HPDE6-E6E7 (cell line): Measurements from ENCODE around the gene BSN.
"Not testable (repeated sequence)": the region's sequence is repeated elsewhere in the genome, so short reads cannot be mapped to it uniquely, and the experiment has no call there.

Experiments
- DNase-seq: peaks from one replicate; pipeline ENCODE4 v3.0.0; 2011; ENCODE audit warnings: missing footprints; ENCODE audit errors: extremely low spot score

Gene BSN

GRCh38 chr3:49673715-49674496 is 119.6 kb downstream of the BSN start, which contains the start of gene APEH:
Gene APEH (plus strand): TSS chr3:49674351. CDS start chr3:49674402, 51 bp downstream.
- peak; percentile 69 for DNase-seq

GRCh38 chr3:49674497-49674983 is 120.3 kb downstream of the BSN start:
- no peak for DNase-seq

DNA sequence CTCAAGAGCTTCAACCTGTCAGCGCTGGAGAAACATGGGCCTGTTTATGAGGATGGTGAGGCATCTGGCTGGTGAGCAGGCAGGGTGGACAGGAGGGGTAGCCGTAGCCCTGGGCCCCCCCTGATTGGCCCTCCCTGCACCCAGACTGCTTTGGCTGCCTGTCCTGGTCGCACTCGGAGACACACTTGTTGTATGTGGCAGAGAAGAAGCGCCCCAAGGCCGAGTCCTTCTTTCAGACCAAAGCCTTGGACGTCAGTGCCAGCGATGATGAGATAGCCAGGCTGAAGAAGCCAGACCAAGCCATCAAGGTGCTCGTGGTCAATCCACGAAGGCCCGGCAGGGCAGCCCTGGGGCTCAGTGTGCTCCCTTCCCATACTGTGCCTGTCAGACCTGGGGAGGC is 121.6 kb downstream of the BSN start:
- no peak for DNase-seq

DNA sequence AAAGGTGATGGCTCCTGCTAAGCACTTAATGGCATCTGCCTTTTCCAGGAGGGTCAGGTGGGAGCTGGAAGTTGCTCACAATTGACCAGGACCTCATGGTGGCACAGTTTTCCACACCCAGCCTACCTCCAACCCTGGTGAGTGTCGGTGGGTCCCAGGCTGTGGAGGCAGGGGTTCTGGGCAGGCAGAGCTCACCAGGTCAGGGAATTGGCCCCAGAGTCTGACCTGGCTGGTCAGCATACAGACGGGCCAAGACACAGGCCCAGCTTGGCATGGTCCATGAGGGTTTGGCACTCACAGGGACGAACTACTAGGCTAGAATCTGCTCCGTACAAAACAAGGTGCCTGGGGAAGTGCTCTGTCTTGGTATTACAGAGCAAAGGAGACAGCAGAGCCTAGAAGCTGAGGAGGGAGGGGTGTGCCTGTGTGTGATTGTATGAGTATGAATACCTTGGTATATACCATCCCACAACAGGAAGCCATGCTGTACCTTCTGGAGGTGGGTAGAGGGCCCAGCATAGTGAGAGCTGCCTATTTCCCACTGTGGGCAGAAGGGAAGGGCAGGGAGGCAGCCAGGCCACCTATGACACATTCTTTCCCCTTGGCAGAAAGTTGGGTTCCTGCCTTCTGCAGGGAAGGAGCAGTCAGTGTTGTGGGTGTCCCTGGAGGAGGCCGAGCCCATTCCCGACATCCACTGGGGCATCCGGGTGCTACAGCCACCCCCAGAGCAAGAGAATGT is 126.4 kb downstream of the BSN start:
- DNase-seq, result no peak

DNA sequence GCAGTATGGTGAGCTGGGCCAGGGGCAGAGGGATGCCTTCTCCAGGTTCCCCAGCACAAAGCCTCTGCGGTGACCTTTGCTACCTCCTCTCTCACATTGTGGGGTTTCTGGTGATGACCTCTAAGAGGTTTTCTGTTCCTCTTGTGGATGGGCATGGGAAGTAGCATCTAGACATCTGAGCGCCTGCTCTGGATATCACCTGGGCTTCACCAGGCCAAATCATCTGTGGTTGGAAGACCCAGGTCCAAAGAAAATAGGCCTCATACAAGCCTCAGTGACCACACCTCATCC is 126.9 kb downstream of the BSN start:
- no peak for DNase-seq

DNA sequence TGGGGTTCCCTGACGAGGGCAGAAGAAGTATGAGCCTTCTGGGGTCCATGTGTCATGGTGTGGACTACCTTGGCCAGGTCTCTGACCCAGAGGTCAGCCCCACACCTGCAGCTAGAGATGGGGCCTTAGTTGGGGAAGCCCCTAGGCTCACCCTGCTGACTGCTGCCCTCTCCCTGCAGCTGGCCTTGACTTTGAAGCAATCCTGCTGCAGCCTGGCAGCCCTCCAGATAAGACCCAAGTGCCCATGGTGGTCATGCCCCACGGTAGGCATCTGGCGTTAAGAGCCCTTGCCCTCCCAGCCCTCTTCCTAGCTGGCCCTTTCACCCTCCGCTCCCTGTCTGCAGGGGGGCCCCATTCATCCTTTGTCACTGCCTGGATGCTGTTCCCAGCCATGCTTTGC is 127.3 kb downstream of the BSN start:
- DNase-seq, result no peak

DNA sequence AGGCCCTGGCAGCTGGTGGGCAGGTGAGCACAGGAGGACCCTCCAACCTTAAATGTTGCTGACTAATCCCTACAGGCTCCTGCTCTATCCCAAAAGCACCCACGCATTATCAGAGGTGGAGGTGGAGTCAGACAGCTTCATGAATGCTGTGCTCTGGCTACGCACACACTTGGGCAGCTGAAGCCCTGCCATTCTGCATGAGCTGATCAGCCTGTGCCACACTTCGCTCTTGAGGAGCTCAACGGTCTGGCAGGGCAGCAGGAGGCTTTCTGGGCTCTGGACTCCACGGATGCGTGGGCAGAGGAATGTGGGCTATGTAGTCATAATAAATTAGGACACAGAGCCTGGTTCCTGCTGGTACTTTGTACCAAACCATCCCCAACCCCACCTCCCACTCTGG is 128.9 kb downstream of the BSN start:
- DNase-seq, result no peak

DNA sequence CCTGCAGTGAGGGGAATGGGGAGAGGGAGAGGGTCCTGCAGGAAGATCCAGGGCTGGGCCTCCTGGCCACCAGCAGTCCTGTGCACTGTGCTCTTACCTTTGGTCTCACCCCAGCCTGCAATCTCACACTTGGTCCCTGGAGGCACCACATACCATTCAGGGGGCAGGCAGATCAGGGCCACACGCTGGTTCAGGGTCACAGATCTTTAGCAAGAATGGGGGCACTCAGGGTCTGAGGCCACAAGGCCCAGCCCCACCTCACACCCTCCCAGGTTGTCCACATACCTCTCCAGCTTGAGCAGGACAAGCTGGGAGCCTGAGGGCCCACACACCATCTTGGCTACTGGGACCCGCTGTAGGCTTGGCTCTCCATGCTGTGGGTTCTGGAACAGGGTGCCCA is 130.2 kb downstream of the BSN start:
- not testable (repeated sequence) for DNase-seq

GRCh38 chr3:49685103-49685502 is 130.8 kb downstream of the BSN start:
- not testable (repeated sequence) for DNase-seq

- DNase-seq, result not testable (repeated sequence)
These were observed 131.6 kb downstream of the BSN start for GRCh38 chr3:49685846-49686245.

- not testable (repeated sequence) for DNase-seq
These were observed 132.1 kb downstream of the BSN start for GRCh38 chr3:49686346-49686745.

- DNase-seq, result not testable (repeated sequence)
These were observed 132.6 kb downstream of the BSN start for GRCh38 chr3:49686769-49687423.

DNA sequence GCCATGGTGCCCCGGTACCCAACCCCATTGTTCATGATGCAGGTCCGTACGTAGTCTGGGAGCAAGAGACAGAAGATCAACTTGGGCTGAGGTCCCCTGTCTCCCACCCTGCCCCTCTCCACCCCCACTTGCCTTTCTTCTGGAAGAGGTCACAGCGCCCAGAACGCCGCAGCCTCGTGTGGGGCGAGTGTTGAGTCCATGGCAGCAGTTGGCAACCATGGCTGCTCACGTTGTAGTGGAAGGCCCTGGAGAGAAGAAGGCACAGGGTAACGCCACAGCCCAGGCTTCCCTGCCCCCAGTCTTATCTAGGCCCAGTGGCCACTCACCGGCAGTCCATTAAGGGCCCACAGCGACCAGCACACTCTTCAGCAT is 133.1 kb downstream of the BSN start:
- not testable (repeated sequence) for DNase-seq

- not testable (repeated sequence) for DNase-seq
These were observed 134.2 kb downstream of the BSN start for GRCh38 chr3:49688338-49689045.

DNA sequence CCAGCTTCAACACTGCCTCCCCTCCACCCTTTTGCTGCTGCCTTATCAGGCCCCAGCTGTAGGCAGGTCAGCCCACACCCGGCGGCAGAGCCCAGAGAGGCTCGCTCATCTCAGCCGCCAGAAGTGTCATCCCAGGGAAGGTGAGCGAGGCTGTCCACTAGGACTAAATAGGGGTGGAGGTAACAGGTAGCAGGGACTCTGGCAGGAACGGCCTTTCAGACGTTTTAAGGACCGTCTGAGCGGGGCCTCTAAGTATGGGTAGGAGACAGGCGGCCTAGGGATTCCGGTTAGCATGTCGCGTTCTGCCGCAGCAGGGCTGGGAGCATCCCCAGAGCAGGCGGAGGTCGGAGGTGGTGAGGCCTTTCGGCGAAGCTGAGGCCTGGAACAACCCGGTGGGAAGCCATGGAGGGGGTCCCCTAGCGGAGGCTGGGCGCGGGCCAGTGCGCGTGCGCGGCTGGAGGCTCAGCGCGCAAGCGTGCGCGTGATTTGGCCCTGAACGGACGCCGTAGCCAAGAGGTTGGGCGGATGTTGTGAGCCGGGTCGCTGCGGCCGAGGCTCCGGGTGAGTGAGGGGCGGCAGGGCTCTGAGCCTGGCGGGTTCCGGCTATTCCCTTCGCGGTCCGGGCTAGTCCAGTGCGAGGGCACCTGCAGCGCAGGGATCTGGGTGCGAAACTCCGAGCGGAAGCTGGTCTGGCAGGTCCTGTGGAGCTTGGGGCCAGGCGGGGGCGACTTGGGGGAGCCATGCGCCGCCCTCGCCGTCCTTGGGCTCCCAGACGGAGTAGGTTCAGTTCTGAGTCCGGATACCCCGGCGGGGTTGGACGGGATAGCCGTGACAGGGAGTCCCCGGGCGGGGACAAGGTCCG is 135.0 kb downstream of the BSN start, which contains the start of the genes MST1 and RNF123:
Gene MST1, minus strand, starts transcription at position 429 of the 862 bp plus-strand sequence. CDS start 783 bp downstream, outside the sequence.
Gene RNF123, plus strand, starts transcription at position 512 of the 862 bp plus-strand sequence. CDS start 1,609 bp downstream, outside the sequence.
- DNase-seq, result peak; percentile 46

DNA sequence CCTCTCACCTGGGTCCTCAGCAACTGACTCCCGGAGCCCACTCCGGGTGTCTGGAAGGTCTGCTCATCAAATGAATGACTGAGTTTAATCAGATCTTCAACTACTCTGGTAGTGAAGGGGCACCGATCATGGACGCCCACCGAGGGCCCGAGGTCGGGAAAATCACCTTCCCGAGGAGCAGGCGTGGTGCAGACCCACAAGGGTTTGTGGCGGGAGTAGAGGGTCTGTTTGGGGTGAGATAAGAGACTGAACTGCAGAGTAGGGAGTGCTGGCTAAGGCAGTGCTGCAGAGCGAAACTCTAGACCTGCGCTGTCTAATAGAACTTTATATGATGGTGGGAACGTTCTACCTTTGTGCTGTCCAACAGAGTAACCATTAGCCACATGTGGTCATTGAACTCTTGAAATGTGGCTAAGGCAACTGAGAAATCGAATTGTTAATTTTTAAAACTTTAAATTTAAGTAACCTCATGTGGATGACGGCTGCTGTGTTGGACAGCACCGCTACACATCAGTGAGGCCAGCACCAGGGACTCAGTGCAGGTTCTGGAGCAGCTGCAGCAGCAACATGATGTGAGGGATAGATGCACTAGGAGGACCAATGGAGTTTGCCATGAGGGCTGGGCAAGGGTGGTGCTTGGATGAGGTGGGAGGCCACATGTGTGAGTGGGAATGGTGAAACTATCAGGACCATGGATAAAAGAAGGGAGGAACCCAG is 135.8 kb downstream of the BSN start:
- not testable (repeated sequence) for DNase-seq

DNA sequence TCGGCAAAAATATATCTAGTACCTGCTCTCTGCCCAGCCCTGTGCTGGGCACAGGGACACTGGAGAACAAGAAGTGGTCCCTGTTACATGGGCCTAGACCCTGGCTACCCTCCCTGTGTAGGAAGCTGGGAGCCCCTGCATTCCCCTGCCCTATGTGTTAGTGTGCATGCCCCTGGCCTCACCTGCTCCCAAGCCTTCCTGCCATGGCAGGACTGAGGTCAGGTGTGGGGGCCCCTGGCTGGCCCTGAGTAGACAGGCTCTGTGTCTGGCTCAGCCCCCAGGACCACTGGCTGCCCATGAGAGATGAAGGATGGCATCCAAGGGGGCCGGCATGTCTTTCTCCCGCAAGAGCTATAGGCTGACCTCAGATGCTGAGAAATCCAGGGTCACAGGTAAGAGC is 136.6 kb downstream of the BSN start:
- DNase-seq, result not testable (repeated sequence)

GRCh38 chr3:49691481-49691880 is 137.2 kb downstream of the BSN start:
- not testable (repeated sequence) for DNase-seq

DNA sequence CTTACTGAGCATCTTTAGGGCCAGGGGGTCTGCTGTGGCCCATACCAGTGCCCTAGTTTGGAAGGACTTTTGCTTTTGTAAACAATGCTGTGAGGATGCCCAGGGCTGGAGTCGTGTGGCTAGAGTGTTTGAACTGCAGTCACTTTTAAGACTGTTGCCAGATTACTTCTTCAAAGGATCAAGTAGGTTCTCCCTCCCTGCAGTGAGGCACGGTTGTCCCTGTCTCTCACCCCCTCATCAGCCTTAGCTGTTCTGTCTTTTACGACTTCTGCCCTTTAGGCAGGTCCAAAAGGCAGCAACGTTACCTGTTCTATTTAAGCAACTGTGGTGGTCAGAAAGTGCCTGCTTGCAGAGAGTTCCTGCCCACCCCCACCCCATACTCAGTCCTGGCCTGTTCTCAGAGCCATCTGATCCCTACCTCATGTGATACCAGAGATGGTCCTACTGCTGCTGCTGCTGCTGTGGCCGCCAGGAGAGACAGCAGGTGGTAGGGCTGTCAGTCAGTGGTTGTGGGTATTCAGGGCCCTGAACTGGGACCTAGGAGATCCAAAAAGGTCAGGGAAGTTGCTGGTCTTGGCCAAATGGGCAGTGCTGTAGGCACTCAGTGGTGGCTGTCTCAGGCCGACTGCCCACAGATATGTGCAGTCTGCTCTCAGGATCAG is 140.3 kb downstream of the BSN start:
- DNase-seq, result not testable (repeated sequence)
